Measurements from ENCODE around the gene PSMD11. TPM values are rescaled to one million over a fixed set of nuclear protein-coding genes. Genes with fewer than 3 reads are reported as not detected.

The PSMD11 gene
- polyA plus RNA-seq, 1 donor, result 57.1 TPM

DNA sequence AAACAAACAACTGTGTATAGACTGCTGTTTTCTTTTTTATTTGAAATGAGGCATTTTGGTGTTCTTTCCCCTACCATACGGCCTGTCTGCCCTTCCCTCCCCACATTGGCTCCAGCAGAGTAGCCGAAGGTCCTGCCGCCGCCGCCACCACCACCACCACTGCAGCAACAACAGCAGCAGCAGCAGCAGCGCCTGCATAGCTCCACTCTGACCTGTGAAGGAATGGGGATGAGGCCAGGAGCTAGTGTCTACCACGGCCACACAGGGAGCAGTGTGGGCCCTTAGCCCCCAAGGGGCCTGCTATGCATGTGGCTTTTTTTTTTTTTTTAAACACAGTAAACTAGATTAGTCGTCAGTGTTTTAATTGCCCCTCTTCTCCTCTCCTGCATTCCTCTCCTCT, 36.9 kb downstream of the PSMD11 start:
- DNase-seq, result no peak
- H3K27me3 ChIP-seq (ENCODE audit: control insufficient read depth, insufficient read depth, low read length), result no peaks in the 10 kb centered on the region
- H3K4me3 ChIP-seq (ENCODE audit: low read length), result no peak overlapping the region
- 71% methylated on average over 1 of the region's 8 CpGs for WGBS (ENCODE audit: insufficient coverage, low lambda C conversion rate)
- H3K9me3 ChIP-seq (ENCODE audit: control insufficient read depth, low read depth, low read length), result peaks cover 3% of the 10 kb centered on the region
- peaks cover 4% of the 10 kb centered on the region for H3K4me1 ChIP-seq (ENCODE audit: control insufficient read depth, insufficient read depth, low read length)
- no peak overlapping the region for H3K27ac ChIP-seq (ENCODE audit: low read length)
- H3K36me3 ChIP-seq (ENCODE audit: control insufficient read depth, insufficient read depth, low read length), result peaks cover 60% of the 10 kb centered on the region

DNA sequence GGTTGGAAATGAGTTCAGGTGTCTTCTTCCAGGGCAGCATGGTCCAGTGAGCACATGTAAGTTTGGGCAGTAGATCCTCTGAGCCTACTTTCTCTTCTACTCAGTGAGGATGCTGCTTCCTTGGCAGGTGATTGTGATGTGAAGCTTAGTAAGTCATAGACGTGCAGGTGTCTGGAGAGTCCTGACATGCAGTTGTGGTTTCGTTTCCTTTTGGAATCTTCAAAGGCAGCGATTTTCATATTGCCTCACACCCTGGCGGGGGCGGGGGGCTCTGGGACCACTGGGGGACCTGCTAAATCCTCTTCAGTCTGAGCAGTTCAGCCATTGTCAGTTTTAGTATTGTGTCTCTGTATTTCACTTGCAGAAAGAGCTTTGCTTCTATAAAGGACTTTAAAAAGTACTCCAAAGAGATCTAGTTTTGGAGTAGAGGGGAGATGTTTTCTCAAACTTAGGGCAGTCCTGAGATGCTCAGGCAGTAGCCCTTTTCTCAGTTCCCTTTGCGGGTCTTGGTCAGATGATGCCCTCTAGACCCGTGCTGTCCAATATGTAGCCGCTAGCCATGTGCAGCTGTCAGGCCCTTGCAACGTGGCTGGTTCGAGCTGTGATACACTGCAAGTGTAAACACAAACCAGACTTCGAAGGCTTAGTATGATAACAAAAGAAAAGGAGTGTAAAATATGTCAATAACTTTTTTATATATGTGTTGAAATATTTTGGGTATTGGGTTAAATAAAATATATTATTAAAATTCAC, 38.4 kb downstream of the PSMD11 start:
- Histone ChIP-seq H3K27ac (ENCODE audit: low read length) (no peak overlapping the region), H3K4me3 (ENCODE audit: low read length) (no peak overlapping the region), H3K4me1 (ENCODE audit: control insufficient read depth, insufficient read depth, low read length) (peaks cover 7% of the 10 kb centered on the region), H3K36me3 (ENCODE audit: control insufficient read depth, insufficient read depth, low read length) (peaks cover 46% of the 10 kb centered on the region), H3K9me3 (ENCODE audit: control insufficient read depth, low read depth, low read length) (peaks cover 3% of the 10 kb centered on the region), H3K27me3 (ENCODE audit: control insufficient read depth, insufficient read depth, low read length) (no peaks in the 10 kb centered on the region)
- no peak for DNase-seq
- 57% methylated on average over 1 of the region's 11 CpGs for WGBS (ENCODE audit: insufficient coverage, low lambda C conversion rate)

DNA sequence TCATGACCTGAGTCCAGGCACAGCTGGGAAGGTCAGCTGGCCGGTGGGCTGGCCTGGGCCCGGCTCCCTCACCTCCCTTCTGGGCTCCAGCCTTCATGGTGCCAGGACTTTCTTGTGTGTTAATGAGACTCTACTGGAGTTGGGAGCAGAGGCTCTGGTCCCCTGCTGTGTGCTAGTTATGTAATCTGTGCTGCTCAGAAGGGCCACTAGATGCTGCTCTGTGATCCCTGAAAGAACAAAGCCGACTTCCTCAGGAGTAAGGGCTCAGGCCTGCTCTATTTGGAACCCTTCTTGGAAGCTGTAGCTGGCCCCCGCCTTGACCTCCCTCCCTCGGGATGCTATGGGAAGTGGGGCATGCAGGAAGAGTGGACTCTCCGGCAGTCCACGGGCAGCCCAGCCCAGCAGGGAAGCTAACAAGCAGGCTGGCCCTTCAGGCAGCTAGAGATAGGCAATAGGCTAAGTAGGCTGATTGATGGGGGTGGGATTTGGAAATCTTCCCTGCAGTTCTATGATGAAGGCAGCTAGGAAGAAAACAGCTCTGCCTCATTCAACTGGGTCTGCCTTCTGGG, 39.2 kb downstream of the PSMD11 start:
- Histone ChIP-seq H3K4me1 (ENCODE audit: control insufficient read depth, insufficient read depth, low read length) (peaks cover 10% of the 10 kb centered on the region), H3K9me3 (ENCODE audit: control insufficient read depth, low read depth, low read length) (peaks cover 6% of the 10 kb centered on the region), H3K36me3 (ENCODE audit: control insufficient read depth, insufficient read depth, low read length) (peaks cover 38% of the 10 kb centered on the region), H3K27ac (ENCODE audit: low read length) (no peak overlapping the region), H3K4me3 (ENCODE audit: low read length) (no peak overlapping the region), H3K27me3 (ENCODE audit: control insufficient read depth, insufficient read depth, low read length) (no peaks in the 10 kb centered on the region)
- WGBS (ENCODE audit: insufficient coverage, low lambda C conversion rate), result no CpG with 5 or more reads among the region's 7 CpGs
- peak; percentile 37 to 56 for DNase-seq

DNA sequence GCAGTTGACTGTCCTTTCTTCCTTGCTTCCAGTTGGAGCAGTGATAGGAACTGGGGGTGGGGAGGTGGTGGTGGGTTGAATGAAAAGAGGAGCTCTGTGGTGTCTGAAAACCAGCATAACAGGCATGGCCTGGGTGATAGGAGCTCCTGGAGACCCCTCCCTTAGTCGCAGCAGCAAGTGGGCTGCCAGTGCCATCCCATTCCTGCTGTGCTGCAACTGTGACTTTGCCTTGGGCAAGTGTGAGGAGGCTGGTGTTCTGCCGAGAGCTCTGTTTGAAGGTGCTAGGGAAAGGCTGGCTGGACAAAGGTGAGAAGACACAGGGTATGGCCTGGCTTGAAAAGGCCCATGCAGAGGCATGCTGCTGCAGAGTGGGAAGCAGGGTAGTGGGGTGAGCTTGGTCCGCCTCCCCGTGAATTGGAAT, 39.7 kb downstream of the PSMD11 start:
- DNase-seq, result no peak
- peaks cover 10% of the 10 kb centered on the region for H3K4me1 ChIP-seq (ENCODE audit: control insufficient read depth, insufficient read depth, low read length)
- no CpG with 5 or more reads among the region's 4 CpGs for WGBS (ENCODE audit: insufficient coverage, low lambda C conversion rate)
- peaks cover 33% of the 10 kb centered on the region for H3K36me3 ChIP-seq (ENCODE audit: control insufficient read depth, insufficient read depth, low read length)
- H3K27ac ChIP-seq (ENCODE audit: low read length), result no peak overlapping the region
- peaks cover 6% of the 10 kb centered on the region for H3K9me3 ChIP-seq (ENCODE audit: control insufficient read depth, low read depth, low read length)
- H3K27me3 ChIP-seq (ENCODE audit: control insufficient read depth, insufficient read depth, low read length), result no peaks in the 10 kb centered on the region
- H3K4me3 ChIP-seq (ENCODE audit: low read length), result no peak overlapping the region

DNA sequence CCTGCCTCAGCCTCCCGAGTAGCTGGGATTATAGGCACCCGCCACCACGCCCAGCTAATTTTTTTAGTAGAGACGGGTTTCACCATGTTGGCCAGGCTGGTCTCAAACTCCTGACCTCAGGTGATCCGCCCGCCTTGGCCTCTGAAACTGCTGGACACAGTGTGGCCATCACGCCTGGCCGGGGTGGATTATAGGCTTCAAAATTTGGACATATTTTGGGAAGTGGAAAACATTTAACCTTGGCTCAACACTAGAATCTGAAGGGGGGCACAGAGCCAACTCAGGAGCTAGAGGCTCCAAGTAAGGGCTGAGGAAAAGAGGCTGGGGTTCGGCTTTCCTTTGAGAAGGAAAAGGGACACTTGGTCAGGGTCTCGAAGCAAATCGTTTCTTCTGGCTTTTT, 40.3 kb downstream of the PSMD11 start:
- H3K9me3 ChIP-seq (ENCODE audit: control insufficient read depth, low read depth, low read length), result peaks cover 6% of the 10 kb centered on the region
- DNase-seq, result no peak
- peaks cover 27% of the 10 kb centered on the region for H3K36me3 ChIP-seq (ENCODE audit: control insufficient read depth, insufficient read depth, low read length)
- no peak overlapping the region for H3K4me3 ChIP-seq (ENCODE audit: low read length)
- no CpG with 5 or more reads among the region's 11 CpGs for WGBS (ENCODE audit: insufficient coverage, low lambda C conversion rate)
- H3K4me1 ChIP-seq (ENCODE audit: control insufficient read depth, insufficient read depth, low read length), result peaks cover 10% of the 10 kb centered on the region
- H3K27ac ChIP-seq (ENCODE audit: low read length), result no peak overlapping the region
- H3K27me3 ChIP-seq (ENCODE audit: control insufficient read depth, insufficient read depth, low read length), result no peaks in the 10 kb centered on the region

DNA sequence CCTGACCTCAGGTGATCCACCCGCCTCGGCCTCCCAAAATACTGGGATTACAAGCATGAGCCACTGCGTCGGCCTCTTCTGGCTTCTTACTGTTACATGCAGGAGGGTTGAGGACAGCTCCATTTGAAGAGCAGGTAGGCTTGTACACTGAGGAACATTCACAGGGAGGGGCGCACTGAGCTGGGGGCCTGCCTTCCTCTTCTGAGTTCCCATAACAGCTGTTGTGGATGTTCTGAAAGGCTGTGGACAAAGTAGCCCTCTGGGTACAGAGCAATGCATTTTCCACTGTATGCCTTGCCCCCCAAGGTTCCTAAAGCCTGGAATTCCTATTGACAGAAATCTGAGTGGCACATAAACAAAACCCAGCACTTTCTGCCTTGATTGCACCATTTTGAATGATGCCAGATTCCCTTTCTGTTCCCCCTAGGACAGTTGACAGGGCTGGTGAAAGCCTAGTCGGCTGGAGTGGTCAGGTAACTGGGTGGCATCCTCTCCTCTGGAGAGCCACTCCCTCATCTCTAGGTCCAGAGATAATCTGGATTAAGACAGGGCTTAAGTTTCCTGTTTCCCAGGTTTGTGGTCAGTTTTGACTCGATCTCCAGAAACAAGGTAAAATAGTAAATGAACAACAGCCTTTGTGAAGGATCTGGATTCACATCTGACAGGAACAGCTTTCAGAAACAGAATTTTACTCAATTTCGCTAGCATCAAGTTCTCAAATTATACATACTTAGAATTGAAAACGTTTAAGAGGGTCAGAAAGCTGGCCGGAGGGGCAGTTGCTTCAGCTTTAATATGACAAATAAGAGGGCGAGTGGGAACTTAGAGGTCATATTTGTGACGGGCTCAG, 41.2 kb downstream of the PSMD11 start:
- H3K27ac ChIP-seq (ENCODE audit: low read length), result peak overlapping the region; percentile 38

DNA sequence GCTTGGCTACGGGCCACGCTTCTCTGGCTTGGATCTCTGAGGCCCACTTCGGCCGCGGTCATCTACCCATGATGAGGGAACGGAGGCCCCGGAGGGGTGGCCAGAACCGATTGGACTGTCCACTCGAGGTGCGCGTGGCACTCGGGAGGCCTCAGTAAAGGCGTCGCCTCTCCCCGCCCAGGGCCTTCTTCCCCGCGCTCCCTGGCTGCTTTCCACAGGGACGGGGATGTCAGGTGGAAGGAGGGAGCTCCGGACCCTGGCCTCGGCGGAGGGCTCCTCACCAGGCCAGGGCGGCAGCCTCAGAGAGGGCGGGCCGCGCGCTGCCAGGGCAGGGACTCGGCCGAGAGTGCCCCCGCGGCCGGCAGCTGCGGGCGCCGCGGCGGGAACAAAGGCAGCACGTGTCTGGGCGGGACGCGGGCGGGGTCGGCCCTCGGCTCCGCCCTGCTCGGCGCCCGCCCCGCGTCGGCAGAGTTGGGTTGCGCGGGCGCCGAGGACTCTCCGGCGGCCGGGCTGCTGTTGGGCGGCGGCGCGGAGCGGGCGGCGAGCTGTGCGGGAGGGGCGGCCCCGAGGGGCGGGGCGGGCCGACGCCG, 41.9 kb downstream of the PSMD11 start:
- peaks cover 17% of the 10 kb centered on the region for H3K36me3 ChIP-seq (ENCODE audit: control insufficient read depth, insufficient read depth, low read length)
- DNase-seq, result peak; percentile 63 to 85
- WGBS (ENCODE audit: insufficient coverage, low lambda C conversion rate), result no CpG with 5 or more reads among the region's 72 CpGs
- peaks cover 6% of the 10 kb centered on the region for H3K9me3 ChIP-seq (ENCODE audit: control insufficient read depth, low read depth, low read length)
- peaks cover 10% of the 10 kb centered on the region for H3K4me1 ChIP-seq (ENCODE audit: control insufficient read depth, insufficient read depth, low read length)
- peak overlapping the region; percentile 39 for H3K4me3 ChIP-seq (ENCODE audit: low read length)
- H3K27me3 ChIP-seq (ENCODE audit: control insufficient read depth, insufficient read depth, low read length), result no peaks in the 10 kb centered on the region
- H3K27ac ChIP-seq (ENCODE audit: low read length), result peak overlapping the region; percentile 38

More for the DNA sequence above, 41.2 kb downstream of the PSMD11 start:
- Histone ChIP-seq H3K4me3 (ENCODE audit: low read length) (peak overlapping the region; percentile 39), H3K4me1 (ENCODE audit: control insufficient read depth, insufficient read depth, low read length) (peaks cover 10% of the 10 kb centered on the region), H3K9me3 (ENCODE audit: control insufficient read depth, low read depth, low read length) (peaks cover 6% of the 10 kb centered on the region), H3K36me3 (ENCODE audit: control insufficient read depth, insufficient read depth, low read length) (peaks cover 23% of the 10 kb centered on the region), H3K27me3 (ENCODE audit: control insufficient read depth, insufficient read depth, low read length) (no peaks in the 10 kb centered on the region)
- no peak for DNase-seq
- 75% methylated on average over 2 of the region's 12 CpGs for WGBS (ENCODE audit: insufficient coverage, low lambda C conversion rate)

DNA sequence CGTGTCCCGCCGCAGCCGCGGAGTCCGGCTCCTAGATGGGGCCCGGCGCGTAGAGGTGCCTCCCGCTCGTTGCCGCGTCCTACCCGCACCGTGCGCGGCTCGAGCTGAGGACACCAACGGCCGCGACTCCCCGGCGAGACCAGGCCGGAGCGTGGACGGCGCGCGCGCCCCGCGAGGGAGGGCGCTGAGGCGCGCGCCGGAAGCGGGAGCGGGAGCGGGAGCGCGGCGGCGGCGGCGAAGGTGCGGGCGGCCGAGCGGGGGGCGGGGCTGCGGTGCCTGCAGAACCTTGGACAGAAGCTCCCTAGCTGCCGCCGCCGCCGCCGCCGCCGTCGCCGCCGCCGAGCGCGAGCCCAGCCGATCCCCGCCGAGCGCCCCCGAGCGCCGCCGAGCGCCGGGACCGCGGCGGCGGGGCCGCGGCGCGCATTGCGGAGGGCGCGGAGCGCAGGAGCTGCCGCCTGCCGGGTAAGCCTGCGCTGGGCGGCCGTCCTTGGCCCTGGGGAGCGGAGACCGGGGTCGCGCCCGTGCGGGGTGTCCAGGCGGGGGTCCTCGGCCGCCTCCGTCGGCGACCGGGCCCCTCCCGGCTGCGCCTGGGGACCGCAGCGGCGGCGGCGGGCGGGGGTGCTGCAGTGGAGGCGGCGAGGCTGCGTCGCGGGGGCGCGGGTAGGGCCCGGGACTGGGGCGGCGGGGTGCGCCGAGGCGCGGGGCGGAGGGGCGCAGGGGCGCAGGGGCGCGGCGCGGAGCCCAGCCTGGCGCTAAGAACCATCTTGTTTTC, 42.6 kb downstream of the PSMD11 start, which contains the start of gene CDK5R1:
TSS of gene CDK5R1 (plus strand) at position 293 of the 772 bp plus-strand sequence. CDS start 628 bp downstream, outside the sequence.
- Histone ChIP-seq H3K36me3 (ENCODE audit: control insufficient read depth, insufficient read depth, low read length) (peaks cover 11% of the 10 kb centered on the region), H3K4me1 (ENCODE audit: control insufficient read depth, insufficient read depth, low read length) (peaks cover 10% of the 10 kb centered on the region)

DNA sequence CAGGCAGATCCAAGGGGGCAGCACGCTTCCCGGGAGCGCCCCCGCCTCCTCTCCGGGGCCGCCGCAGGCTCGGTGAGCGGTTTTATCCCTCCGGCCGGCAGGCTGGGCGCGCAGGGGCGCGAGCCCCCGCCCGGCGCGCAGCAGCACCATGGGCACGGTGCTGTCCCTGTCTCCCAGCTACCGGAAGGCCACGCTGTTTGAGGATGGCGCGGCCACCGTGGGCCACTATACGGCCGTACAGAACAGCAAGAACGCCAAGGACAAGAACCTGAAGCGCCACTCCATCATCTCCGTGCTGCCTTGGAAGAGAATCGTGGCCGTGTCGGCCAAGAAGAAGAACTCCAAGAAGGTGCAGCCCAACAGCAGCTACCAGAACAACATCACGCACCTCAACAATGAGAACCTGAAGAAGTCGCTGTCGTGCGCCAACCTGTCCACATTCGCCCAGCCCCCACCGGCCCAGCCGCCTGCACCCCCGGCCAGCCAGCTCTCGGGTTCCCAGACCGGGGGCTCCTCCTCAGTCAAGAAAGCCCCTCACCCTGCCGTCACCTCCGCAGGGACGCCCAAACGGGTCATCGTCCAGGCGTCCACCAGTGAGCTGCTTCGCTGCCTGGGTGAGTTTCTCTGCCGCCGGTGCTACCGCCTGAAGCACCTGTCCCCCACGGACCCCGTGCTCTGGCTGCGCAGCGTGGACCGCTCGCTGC, 43.3 kb downstream of the PSMD11 start:
- H3K4me1 ChIP-seq (ENCODE audit: control insufficient read depth, insufficient read depth, low read length), result peaks cover 10% of the 10 kb centered on the region
- H3K27ac ChIP-seq (ENCODE audit: low read length), result no peak overlapping the region
- peaks cover 6% of the 10 kb centered on the region for H3K9me3 ChIP-seq (ENCODE audit: control insufficient read depth, low read depth, low read length)
- DNase-seq, result peak in 1 of 2 donors; percentile 46
- no CpG with 5 or more reads among the region's 59 CpGs for WGBS (ENCODE audit: insufficient coverage, low lambda C conversion rate)
- no peaks in the 10 kb centered on the region for H3K27me3 ChIP-seq (ENCODE audit: control insufficient read depth, insufficient read depth, low read length)
- peak overlapping the region; percentile 31 for H3K4me3 ChIP-seq (ENCODE audit: low read length)
- peaks cover 5% of the 10 kb centered on the region for H3K36me3 ChIP-seq (ENCODE audit: control insufficient read depth, insufficient read depth, low read length)

More for the DNA sequence above, 42.6 kb downstream of the PSMD11 start, which contains the start of gene CDK5R1:
- H3K4me3 ChIP-seq (ENCODE audit: low read length), result peak within 1 kb of the TSS; percentile 39
- H3K9me3 ChIP-seq (ENCODE audit: control insufficient read depth, low read depth, low read length), result peaks cover 6% of the 10 kb centered on the region
- peak; percentile 47 to 88 for DNase-seq
- no peaks in the 10 kb centered on the region for H3K27me3 ChIP-seq (ENCODE audit: control insufficient read depth, insufficient read depth, low read length)
- peak within 1 kb of the TSS; percentile 38 for H3K27ac ChIP-seq (ENCODE audit: low read length)
- no CpG with 5 or more reads among the region's 135 CpGs for WGBS (ENCODE audit: insufficient coverage, low lambda C conversion rate)

Data from large intestine (tissue), 3 donors.